K562 (cell line): ENCODE results near the gene ROBO2.

ENCODE experiments used
- SIN3A ChIP-seq, 2 experiments: fragments of 150-350 bp in 1 of 2; IDR thresholded peaks; 2 replicates each; pipeline ENCODE4 v1.6.1; 2011 to 2016; ENCODE audit warnings: borderline replicate concordance in 2 of 2, low read depth in 2 of 2, low read length in 2 of 2, mild to moderate bottlenecking in 2 of 2, moderate library complexity in 2 of 2; ENCODE audit not compliant: control insufficient read depth in 1 of 2
- TAF1 ChIP-seq: IDR thresholded peaks from 2 replicates; pipeline ENCODE4 v1.6.1; 2011; ENCODE audit warnings: mild to moderate bottlenecking, low read length, moderate library complexity; ENCODE audit not compliant: insufficient read depth, control insufficient read depth, severe bottlenecking; ENCODE audit errors: extremely low read depth
- YBX1 ChIP-seq: fragments of 450-650 bp; IDR thresholded peaks from 2 replicates; pipeline ENCODE4 v1.7.1; 2016; ENCODE audit warnings: mild to moderate bottlenecking

GRCh38 chr3:77179762-77180161, 139.9 kb downstream of the ROBO2 start:
- TF ChIP-seq TAF1 (no peak), SIN3A (IDR thresholded peaks at IDR 0.05; ENCODE audit: borderline replicate concordance in 2 of 2, control insufficient read depth in 1 of 2, low read depth in 2 of 2, low read length in 2 of 2) (no peak), YBX1 (no peak)
